Hepatocyte (in vitro differentiated cells): ENCODE results near the gene HOXD8.
A peak's percentile ranks its signal among the peaks of the same experiment; 100 is the strongest.

Experiments
- CTCF ChIP-seq: fragments of 200-600 bp; sonication (generic); IDR thresholded peaks from 2 replicates; pipeline ENCODE4 v1.5.1; 2016; ENCODE audit warnings: antibody characterized with exemption, mild to moderate bottlenecking; ENCODE audit not compliant: poor library complexity
- EZH2 ChIP-seq: fragments of 200-600 bp; sonication (generic); IDR thresholded peaks from 2 replicates; pipeline ENCODE4 v1.6.1; 2016; ENCODE audit warnings: antibody characterized with exemption, mild to moderate bottlenecking, borderline replicate concordance

GRCh38 chr2:176160251-176160985 lies 30.9 kb downstream of the HOXD8 start:
- TF ChIP-seq CTCF (no peak), EZH2 (peak; percentile 4)
